GM12892 (cell line): ENCODE results near the gene MARK3.

Experiments
- POLR2A ChIP-seq: IDR thresholded peaks from 2 replicates; pipeline ENCODE4 v1.6.1; 2011; ENCODE audit warnings: low read depth, low read length, control low read depth
- POLR2AphosphoS5 ChIP-seq: IDR thresholded peaks from 2 replicates; pipeline ENCODE4 v1.6.1; 2011; ENCODE audit warnings: low read depth, low read length, control low read depth

DNA sequence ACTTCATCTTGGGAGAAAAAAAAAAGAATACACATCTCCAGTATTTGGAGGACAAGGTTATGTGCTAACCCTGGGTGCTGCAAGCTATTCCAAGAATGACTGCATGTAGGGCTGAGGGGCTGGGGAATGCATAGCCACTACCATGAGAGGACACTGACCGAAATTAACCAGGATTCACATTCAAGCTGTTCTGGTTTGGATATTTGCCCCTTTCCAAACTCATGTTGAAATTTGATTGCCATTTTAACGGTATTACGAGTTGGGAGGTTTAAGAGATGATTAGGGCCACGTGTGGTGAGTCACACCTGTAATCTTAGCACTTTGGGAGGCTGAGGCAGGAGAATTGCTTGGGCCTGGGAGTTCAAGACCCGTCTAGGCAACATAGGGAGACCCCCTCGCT is 18.5 kb upstream of the MARK3 start:
- no peak for TF ChIP-seq POLR2A
- no peak for TF ChIP-seq POLR2AphosphoS5
